ENCODE results near the gene CSTF3. TPM values are rescaled to one million over a fixed set of nuclear protein-coding genes. Genes with fewer than 3 reads are reported as not detected.
"Not testable (repeated sequence)": the region's sequence is repeated elsewhere in the genome, so short reads cannot be mapped to it uniquely, and the experiment has no call there.

Gene CSTF3
- total RNA-seq, 1 donor from 2014 or later = 16.0 TPM

GRCh38 chr11:33171251-33171650 is 10.0 kb upstream of the CSTF3 start:
- intact Hi-C loops (cut with DNase I) = loop anchor here (10.0 kb wide), 1 partner anchor 64 kb away; no protein-coding TSS in a partner anchor
- no peak for DNase-seq (ENCODE audit: low spot score)

GRCh38 chr11:33168709-33169200 is 7.5 kb upstream of the CSTF3 start:
- DNase-seq (ENCODE audit: low spot score) = no peak
- intact Hi-C loops (cut with DNase I) = loop anchor here (10.0 kb wide), 1 partner anchor 606 kb away; the partner anchor contains the start of gene FBXO3

- intact Hi-C loops (cut with DNase I) = loop anchor here (10.0 kb wide), 1 partner anchor 612 kb away; the partner anchor contains the start of gene FBXO3
These were observed 1.6 kb upstream of the CSTF3 start for GRCh38 chr11:33162831-33163230.

GRCh38 chr11:33160587-33160986 is 693 bp downstream of the CSTF3 start:
- no peak for DNase-seq (ENCODE audit: low spot score)
- intact Hi-C loops (cut with DNase I) = loop anchor here (2.0 to 10.0 kb wide), 3 partner anchors 96 to 614 kb away; partner anchors contain the start of genes FBXO3 and HIPK3

More at GRCh38 chr11:33162831-33163230, 1.6 kb upstream of the CSTF3 start:
- no peak for DNase-seq (ENCODE audit: low spot score)

- no peak for DNase-seq (ENCODE audit: low spot score)
- intact Hi-C loops (cut with DNase I) = loop anchor here (2.0 to 10.0 kb wide), 3 partner anchors 97 to 615 kb away; partner anchors contain the start of genes FBXO3 and HIPK3
These were observed 1.1 kb downstream of the CSTF3 start for GRCh38 chr11:33160136-33160535.

GRCh38 chr11:33159378-33159867 is 1.9 kb downstream of the CSTF3 start:
- DNase-seq (ENCODE audit: low spot score); intact Hi-C loops (cut with DNase I): not testable (repeated sequence)

GRCh38 chr11:33158596-33159275 is 2.5 kb downstream of the CSTF3 start:
- DNase-seq (ENCODE audit: low spot score) = no peak
- intact Hi-C loops (cut with DNase I) = no loop called here

GRCh38 chr11:33157103-33158027 is 3.9 kb downstream of the CSTF3 start:
- intact Hi-C loops (cut with DNase I) = no loop called here
- DNase-seq (ENCODE audit: low spot score) = no peak

- DNase-seq (ENCODE audit: low spot score) = no peak
- intact Hi-C loops (cut with DNase I) = no loop called here
These were observed 9.9 kb downstream of the CSTF3 start for GRCh38 chr11:33151399-33151798.

- DNase-seq (ENCODE audit: low spot score) = no peak
- intact Hi-C loops (cut with DNase I) = no loop called here
These were observed 13.7 kb downstream of the CSTF3 start for GRCh38 chr11:33147559-33147958.

- intact Hi-C loops (cut with DNase I) = no loop called here
These were observed 25.4 kb downstream of the CSTF3 start for GRCh38 chr11:33135768-33136443.

GRCh38 chr11:33135216-33135615 is 26.1 kb downstream of the CSTF3 start:
- no peak for DNase-seq (ENCODE audit: low spot score)
- intact Hi-C loops (cut with DNase I) = no loop called here

More at GRCh38 chr11:33135768-33136443, 25.4 kb downstream of the CSTF3 start:
- no peak for DNase-seq (ENCODE audit: low spot score)

- DNase-seq (ENCODE audit: low spot score) = no peak
- intact Hi-C loops (cut with DNase I) = no loop called here
These were observed 27.0 kb downstream of the CSTF3 start for GRCh38 chr11:33134276-33134675.

- no peak for DNase-seq (ENCODE audit: low spot score)
- intact Hi-C loops (cut with DNase I) = no loop called here
These were observed 27.5 kb downstream of the CSTF3 start for GRCh38 chr11:33133761-33134160.

GRCh38 chr11:33132510-33132909 is 28.8 kb downstream of the CSTF3 start:
- intact Hi-C loops (cut with DNase I) = no loop called here
- DNase-seq (ENCODE audit: low spot score) = no peak

- DNase-seq (ENCODE audit: low spot score) = no peak
- intact Hi-C loops (cut with DNase I) = no loop called here
These were observed 32.5 kb downstream of the CSTF3 start for GRCh38 chr11:33128739-33129138.

GRCh38 chr11:33125611-33126010 is 35.7 kb downstream of the CSTF3 start:
- DNase-seq (ENCODE audit: low spot score) = no peak
- intact Hi-C loops (cut with DNase I) = no loop called here

GRCh38 chr11:33125025-33125424 is 36.3 kb downstream of the CSTF3 start:
- intact Hi-C loops (cut with DNase I) = no loop called here

GRCh38 chr11:33122696-33123095 is 38.6 kb downstream of the CSTF3 start:
- intact Hi-C loops (cut with DNase I); DNase-seq (ENCODE audit: low spot score): not testable (repeated sequence)

More at GRCh38 chr11:33125025-33125424, 36.3 kb downstream of the CSTF3 start:
- DNase-seq (ENCODE audit: low spot score) = no peak
